GM12875 (cell line): ENCODE results near the gene KCNMA1.
A peak's percentile ranks its signal among the peaks of the same experiment; 100 is the strongest.
"Not testable (repeated sequence)": the region's sequence is repeated elsewhere in the genome, so short reads cannot be mapped to it uniquely, and the experiment has no call there.

Experiments
- H3K4me3 ChIP-seq: one replicate; pipeline ENCODE4 v1.5.1; 2011; ENCODE audit warnings: low read depth, low read length, control low read depth
- CTCF ChIP-seq: IDR thresholded peaks from 2 replicates; pipeline ENCODE4 v1.5.1; 2011; ENCODE audit warnings: low read depth, mild to moderate bottlenecking, control low read depth, inconsistent platforms, low read length, moderate library complexity, borderline replicate concordance; ENCODE audit not compliant: insufficient read depth

KCNMA1 gene

GRCh38 chr10:77637532-77638320 lies at the start of gene KCNMA1:
KCNMA1 (minus strand) TSS chr10:77637808.
- no peak within 1 kb of the TSS for H3K4me3 ChIP-seq
- no peak for TF ChIP-seq CTCF

GRCh38 chr10:77686650-77687417 lies 49.2 kb upstream of the KCNMA1 start:
- no peak overlapping the region for H3K4me3 ChIP-seq
- no peak for TF ChIP-seq CTCF

- no peak overlapping the region for H3K4me3 ChIP-seq
- no peak for TF ChIP-seq CTCF
Measured at GRCh38 chr10:77686096-77686495, 48.5 kb upstream of the KCNMA1 start.

- H3K4me3 ChIP-seq: no peak overlapping the region
- TF ChIP-seq CTCF: peak; percentile 14; the same call in 1 of the 2 replicates
Measured at GRCh38 chr10:77685432-77685831, 47.8 kb upstream of the KCNMA1 start.

GRCh38 chr10:77683088-77683432 lies 45.5 kb upstream of the KCNMA1 start:
- H3K4me3 ChIP-seq: not testable (repeated sequence)

- no peak for TF ChIP-seq CTCF
- no peak overlapping the region for H3K4me3 ChIP-seq
Measured at GRCh38 chr10:77682393-77683087, 44.9 kb upstream of the KCNMA1 start.

- H3K4me3 ChIP-seq: no peak overlapping the region
- TF ChIP-seq CTCF: no peak
Measured at GRCh38 chr10:77681839-77682238, 44.2 kb upstream of the KCNMA1 start.
